Measurements from ENCODE around the gene SLBP. TPM values are rescaled to one million over a fixed set of nuclear protein-coding genes. Genes with fewer than 3 reads are reported as not detected.

The SLBP gene
- total RNA-seq, 1 donor from 2014 or later: 40.2 TPM

DNA sequence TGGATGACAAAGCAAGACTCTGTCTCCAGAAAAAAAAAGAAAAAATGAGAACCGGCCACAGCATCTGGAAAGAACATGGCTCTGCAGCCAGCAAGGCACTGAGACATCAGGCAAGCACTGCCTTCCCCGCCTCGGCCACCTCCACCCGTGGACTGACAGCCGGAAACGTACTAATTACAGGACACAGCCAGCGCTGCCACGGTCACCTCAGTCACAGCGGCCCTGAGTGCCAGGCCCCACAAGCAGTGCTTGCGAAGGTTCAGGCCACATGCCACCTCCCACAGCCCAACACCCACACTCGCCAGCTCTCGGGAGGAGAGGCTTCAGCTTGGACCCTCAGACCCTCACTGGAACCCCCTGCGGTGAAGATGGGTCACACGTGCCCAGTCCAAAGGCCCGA, 44.8 kb downstream of the SLBP start:
- Mint-ChIP-seq H3K4me3 (no peak overlapping the region), H3K4me1 (ENCODE audit: unreplicated experiment) (no peaks in the 10 kb centered on the region), H3K27me3 (no peaks in the 10 kb centered on the region), H3K27ac (no peak overlapping the region), H3K9me3 (no peaks in the 10 kb centered on the region), H3K36me3 (no peaks in the 10 kb centered on the region)
- TF ChIP-seq, protein P1, sequence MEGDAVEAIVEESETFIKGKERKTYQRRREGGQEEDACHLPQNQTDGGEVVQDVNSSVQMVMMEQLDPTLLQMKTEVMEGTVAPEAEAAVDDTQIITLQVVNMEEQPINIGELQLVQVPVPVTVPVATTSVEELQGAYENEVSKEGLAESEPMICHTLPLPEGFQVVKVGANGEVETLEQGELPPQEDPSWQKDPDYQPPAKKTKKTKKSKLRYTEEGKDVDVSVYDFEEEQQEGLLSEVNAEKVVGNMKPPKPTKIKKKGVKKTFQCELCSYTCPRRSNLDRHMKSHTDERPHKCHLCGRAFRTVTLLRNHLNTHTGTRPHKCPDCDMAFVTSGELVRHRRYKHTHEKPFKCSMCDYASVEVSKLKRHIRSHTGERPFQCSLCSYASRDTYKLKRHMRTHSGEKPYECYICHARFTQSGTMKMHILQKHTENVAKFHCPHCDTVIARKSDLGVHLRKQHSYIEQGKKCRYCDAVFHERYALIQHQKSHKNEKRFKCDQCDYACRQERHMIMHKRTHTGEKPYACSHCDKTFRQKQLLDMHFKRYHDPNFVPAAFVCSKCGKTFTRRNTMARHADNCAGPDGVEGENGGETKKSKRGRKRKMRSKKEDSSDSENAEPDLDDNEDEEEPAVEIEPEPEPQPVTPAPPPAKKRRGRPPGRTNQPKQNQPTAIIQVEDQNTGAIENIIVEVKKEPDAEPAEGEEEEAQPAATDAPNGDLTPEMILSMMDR (conservative IDR thresholded peaks at IDR 0.05): no peak
- DNase-seq (ENCODE audit: extremely low spot score, unreplicated experiment): no peak

DNA sequence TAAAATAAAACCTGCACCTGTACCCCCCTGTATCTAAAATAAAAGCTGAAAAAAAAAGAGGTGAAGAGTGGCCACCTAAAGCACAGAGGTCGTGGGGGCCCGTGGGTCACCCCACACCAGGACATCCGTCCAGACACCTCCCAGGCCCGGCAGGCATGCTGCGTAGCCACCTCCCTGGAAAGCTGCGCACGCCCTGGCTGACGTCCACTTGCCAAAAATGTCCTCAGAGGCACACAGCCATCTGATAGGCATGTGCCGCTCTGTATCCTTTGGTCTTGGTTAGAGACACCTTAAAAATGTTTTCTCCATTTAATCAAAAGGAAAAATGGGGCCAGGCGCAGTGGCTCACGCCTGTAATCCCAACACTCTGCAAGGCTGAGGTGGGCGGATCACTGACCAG, 45.7 kb downstream of the SLBP start:
- no peak overlapping the region for H3K4me3 Mint-ChIP-seq
- DNase-seq (ENCODE audit: extremely low spot score, unreplicated experiment): no peak
- TF ChIP-seq, protein P1 (conservative IDR thresholded peaks at IDR 0.05): no peak
- no peak overlapping the region for H3K27ac Mint-ChIP-seq
- H3K36me3 Mint-ChIP-seq: no peaks in the 10 kb centered on the region
- H3K9me3 Mint-ChIP-seq: no peaks in the 10 kb centered on the region
- H3K27me3 Mint-ChIP-seq: no peaks in the 10 kb centered on the region
- H3K4me1 Mint-ChIP-seq (ENCODE audit: unreplicated experiment): no peaks in the 10 kb centered on the region

DNA sequence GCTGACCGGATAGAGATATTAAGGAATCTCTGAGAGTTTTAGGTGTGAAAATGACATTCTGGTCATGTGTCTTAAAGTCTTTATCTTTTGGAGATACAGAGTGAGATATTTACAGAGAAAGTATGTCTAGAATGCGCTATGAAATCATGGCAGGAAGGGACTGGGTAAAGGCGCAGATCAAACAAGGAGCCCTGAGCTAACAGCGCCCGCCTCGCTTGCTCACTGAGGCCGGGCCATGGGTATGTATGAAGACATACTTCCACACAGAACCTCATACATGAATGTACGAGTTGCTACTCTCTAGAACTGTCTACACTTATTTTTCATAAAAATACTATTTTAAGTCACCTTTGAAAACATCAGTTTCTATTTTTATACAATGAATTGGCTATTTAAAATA, 48.0 kb downstream of the SLBP start:
- no peak for DNase-seq (ENCODE audit: extremely low spot score, unreplicated experiment)

DNA sequence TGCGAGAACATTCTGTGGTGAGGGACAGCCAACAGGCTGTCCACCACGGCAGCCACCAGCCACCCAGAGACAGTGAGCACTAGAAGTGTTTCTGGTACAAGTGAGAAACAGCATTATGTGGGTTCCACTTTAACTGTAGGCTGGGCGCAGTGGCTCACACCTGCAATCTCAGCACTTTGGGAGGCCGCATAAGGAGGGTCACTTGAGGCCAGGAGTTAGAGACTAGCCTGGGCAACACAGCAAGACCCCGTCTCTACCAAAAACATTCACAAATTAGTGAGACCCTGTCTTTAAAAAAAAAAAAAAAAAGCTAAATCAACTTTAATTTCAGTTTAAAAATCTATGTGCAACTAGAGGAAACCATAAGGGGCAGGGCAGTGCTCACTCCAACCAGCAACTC, 48.6 kb downstream of the SLBP start:
- H3K27ac Mint-ChIP-seq: no peak overlapping the region
- no peaks in the 10 kb centered on the region for H3K36me3 Mint-ChIP-seq
- TF ChIP-seq, protein P1 (conservative IDR thresholded peaks at IDR 0.05): no peak
- no peaks in the 10 kb centered on the region for H3K27me3 Mint-ChIP-seq
- H3K9me3 Mint-ChIP-seq: no peaks in the 10 kb centered on the region
- no peak for DNase-seq (ENCODE audit: extremely low spot score, unreplicated experiment)
- H3K4me3 Mint-ChIP-seq: no peak overlapping the region
- no peaks in the 10 kb centered on the region for H3K4me1 Mint-ChIP-seq (ENCODE audit: unreplicated experiment)

More for the DNA sequence above, 48.0 kb downstream of the SLBP start:
- Mint-ChIP-seq H3K9me3 (no peaks in the 10 kb centered on the region), H3K27ac (no peak overlapping the region), H3K36me3 (no peaks in the 10 kb centered on the region), H3K4me3 (no peak overlapping the region), H3K27me3 (no peaks in the 10 kb centered on the region), H3K4me1 (ENCODE audit: unreplicated experiment) (no peaks in the 10 kb centered on the region)
- TF ChIP-seq, protein P1 (conservative IDR thresholded peaks at IDR 0.05): no peak

DNA sequence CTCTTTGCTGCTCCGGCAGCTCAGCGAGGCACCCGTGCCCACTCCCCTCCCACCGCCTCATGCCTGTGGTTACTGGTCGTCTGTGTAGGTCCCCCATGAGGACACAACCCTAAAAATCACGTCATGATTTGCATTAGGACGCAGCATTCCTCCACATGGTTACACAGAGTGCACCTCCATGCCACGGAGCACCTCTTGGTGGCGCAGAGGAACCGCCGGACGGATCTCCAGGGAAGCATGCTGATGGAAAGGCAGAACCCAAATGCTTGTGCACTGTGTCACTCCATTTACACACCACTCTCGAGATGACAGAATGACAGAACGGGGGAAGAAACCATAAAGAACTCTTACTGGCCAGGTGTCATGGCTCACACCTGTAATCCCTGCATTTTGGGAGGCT, 50.4 kb downstream of the SLBP start:
- no peak overlapping the region for H3K4me3 Mint-ChIP-seq
- TF ChIP-seq, protein P1 (conservative IDR thresholded peaks at IDR 0.05): no peak
- H3K27me3 Mint-ChIP-seq: no peaks in the 10 kb centered on the region
- H3K9me3 Mint-ChIP-seq: no peaks in the 10 kb centered on the region
- DNase-seq (ENCODE audit: extremely low spot score, unreplicated experiment): no peak
- H3K4me1 Mint-ChIP-seq (ENCODE audit: unreplicated experiment): no peaks in the 10 kb centered on the region
- H3K36me3 Mint-ChIP-seq: no peaks in the 10 kb centered on the region
- no peak overlapping the region for H3K27ac Mint-ChIP-seq
